SK-N-SH treated with all-trans-retinoic acid at 6 μM for 48 hours (cell line): Measurements from ENCODE around the gene METTL22.

ENCODE experiments used
- ATAC-seq: fragments of 200-7000 bp; cut with Tn5 transposase; 3 replicates; pipeline ENCODE4 v1.9.1; 2020; ENCODE audit warnings: mild to moderate bottlenecking, moderate library complexity
- ARNTL ChIP-seq: fragments of 450-650 bp; formaldehyde crosslinking; IDR thresholded peaks from 2 replicates; pipeline ENCODE4 v1.5.0; 2020; ENCODE audit warnings: low read depth, mild to moderate bottlenecking, moderate library complexity, borderline replicate concordance
- BACH2 ChIP-seq: fragments of 250-450 bp; sonication (Bioruptor Pico); IDR thresholded peaks from 2 replicates; pipeline ENCODE4 v1.9.0; 2021; ENCODE audit warnings: mild to moderate bottlenecking, borderline replicate concordance
- CREB5 ChIP-seq: fragments of 250-450 bp; sonication (Bioruptor Pico); IDR thresholded peaks from 2 replicates; pipeline ENCODE4 v1.5.1; 2020; ENCODE audit warnings: low read depth, mild to moderate bottlenecking, moderate library complexity
- CSDC2 ChIP-seq: fragments of 250-450 bp; sonication (Bioruptor Pico); IDR thresholded peaks from 2 replicates; pipeline ENCODE4 v1.5.0; 2020; ENCODE audit warnings: mild to moderate bottlenecking, moderate library complexity
- CSRNP3 ChIP-seq: fragments of 250-450 bp; sonication (Bioruptor Pico); IDR thresholded peaks from 2 replicates; pipeline ENCODE4 v1.5.1; 2021; ENCODE audit warnings: mild to moderate bottlenecking, moderate library complexity
- GLIS3 ChIP-seq: fragments of 250-450 bp; sonication (Bioruptor Pico); IDR thresholded peaks from 2 replicates; pipeline ENCODE4 v1.5.0; 2020; ENCODE audit warnings: mild to moderate bottlenecking, moderate library complexity
- ISL1 ChIP-seq: fragments of 250-450 bp; sonication (Bioruptor Pico); IDR thresholded peaks from 2 replicates; pipeline ENCODE4 v2.1.2; 2022; ENCODE audit warnings: mild to moderate bottlenecking, moderate library complexity
- PATZ1 ChIP-seq: fragments of 250-450 bp; sonication (Bioruptor Pico); IDR thresholded peaks from 2 replicates; pipeline ENCODE4 v1.8.0; 2020; ENCODE audit warnings: mild to moderate bottlenecking, moderate library complexity, borderline replicate concordance
- PPARA ChIP-seq: fragments of 250-450 bp; sonication (Bioruptor Pico); IDR thresholded peaks from 2 replicates; pipeline ENCODE4 v1.5.0; 2020; ENCODE audit warnings: mild to moderate bottlenecking, borderline replicate concordance
- RARB ChIP-seq: fragments of 250-450 bp; sonication (Bioruptor Pico); IDR thresholded peaks from 2 replicates; pipeline ENCODE4 v1.8.0; 2021; ENCODE audit warnings: mild to moderate bottlenecking, moderate library complexity
- SNAI2 ChIP-seq: fragments of 250-450 bp; sonication (Bioruptor Pico); IDR thresholded peaks from 2 replicates; pipeline ENCODE4 v1.5.0; 2020; ENCODE audit warnings: mild to moderate bottlenecking, moderate library complexity
- TCF4 ChIP-seq: fragments of 250-450 bp; sonication (Bioruptor Pico); IDR thresholded peaks from 2 replicates; pipeline ENCODE4 v1.8.0; 2021; ENCODE audit warnings: mild to moderate bottlenecking, moderate library complexity, borderline replicate concordance
- TOX ChIP-seq: fragments of 250-450 bp; sonication (Bioruptor Pico); IDR thresholded peaks from 2 replicates; pipeline ENCODE4 v1.8.0; 2021; ENCODE audit warnings: mild to moderate bottlenecking, moderate library complexity, borderline replicate concordance
- TSHZ2 ChIP-seq: fragments of 250-450 bp; sonication (Bioruptor Pico); IDR thresholded peaks from 2 replicates; pipeline ENCODE4 v1.5.0; 2020; ENCODE audit warnings: mild to moderate bottlenecking, moderate library complexity
- ZC3H10 ChIP-seq: fragments of 250-450 bp; sonication (Bioruptor Pico); IDR thresholded peaks from 2 replicates; pipeline ENCODE4 v1.5.1; 2021; ENCODE audit warnings: mild to moderate bottlenecking, moderate library complexity
- ZFP3 ChIP-seq: fragments of 250-450 bp; sonication (Bioruptor Pico); IDR thresholded peaks from 2 replicates; pipeline ENCODE4 v1.5.0; 2020; ENCODE audit warnings: mild to moderate bottlenecking, moderate library complexity
- ZFP30 ChIP-seq: fragments of 450-650 bp; formaldehyde crosslinking; IDR thresholded peaks from 2 replicates; pipeline ENCODE4 v1.5.0; 2022; ENCODE audit warnings: mild to moderate bottlenecking, moderate library complexity
- ZNF565 ChIP-seq: fragments of 450-650 bp; formaldehyde crosslinking; conservative IDR thresholded peaks from 2 replicates; pipeline ENCODE4 v1.5.0; 2020; ENCODE audit warnings: low read depth, mild to moderate bottlenecking, moderate library complexity
- ZNF70 ChIP-seq: fragments of 450-650 bp; formaldehyde crosslinking; IDR thresholded peaks from 2 replicates; pipeline ENCODE4 v1.5.0; 2020; ENCODE audit warnings: mild to moderate bottlenecking, moderate library complexity
- ZNF8 ChIP-seq: fragments of 450-650 bp; formaldehyde crosslinking; IDR thresholded peaks from 2 replicates; pipeline ENCODE4 v1.5.0; 2020; ENCODE audit warnings: mild to moderate bottlenecking, moderate library complexity

Gene METTL22

GRCh38 chr16:8583732-8584131 is 37.8 kb upstream of the METTL22 start:
- TF ChIP-seq CSDC2 (no peak), ZNF565 (no peak), ZNF70 (no peak), ISL1 (CRISPR knock-in tag) (no peak), RARB (no peak), CSRNP3 (CRISPR knock-in tag) (no peak), ARNTL (CRISPR knock-in tag) (no peak), ZFP3 (CRISPR knock-in tag) (no peak), TCF4 (CRISPR knock-in tag) (no peak), TSHZ2 (CRISPR knock-in tag) (no peak), PATZ1 (CRISPR knock-in tag) (no peak), CREB5 (no peak), GLIS3 (no peak)
- no peak for ATAC-seq

GRCh38 chr16:8585041-8585440 is 36.5 kb upstream of the METTL22 start:
- TF ChIP-seq ZNF70 (no peak), ZFP30 (no peak), ZNF8 (CRISPR knock-in tag) (no peak), PPARA (CRISPR knock-in tag) (no peak), GLIS3 (no peak), ZNF565 (no peak), RARB (no peak), CSDC2 (no peak), ZFP3 (CRISPR knock-in tag) (no peak), ARNTL (CRISPR knock-in tag) (no peak), ZC3H10 (CRISPR knock-in tag) (no peak), SNAI2 (no peak), BACH2 (CRISPR knock-in tag) (no peak), TOX (CRISPR knock-in tag) (no peak), CREB5 (no peak), TCF4 (CRISPR knock-in tag) (no peak), PATZ1 (CRISPR knock-in tag) (no peak), CSRNP3 (CRISPR knock-in tag) (no peak)
- TF ChIP-seq, all 23 proteins: peak for 0

More at GRCh38 chr16:8585041-8585440, 36.5 kb upstream of the METTL22 start:
- ATAC-seq: no peak
